Neural cell (in vitro differentiated cells): ENCODE results near the gene GAL.

Source experiments
- EP300 ChIP-seq: fragments of 450-650 bp; conservative IDR thresholded peaks from 2 replicates; pipeline ENCODE4 v1.6.1; 2014; ENCODE audit warnings: antibody characterized with exemption, mild to moderate bottlenecking, moderate library complexity; ENCODE audit not compliant: poor library complexity, severe bottlenecking
- EZH2 ChIP-seq: fragments of 200-600, 300-800 bp; shearing (Covaris generic), sonication (generic); IDR thresholded peaks from 2 replicates; pipeline ENCODE4 v1.6.1; 2014; ENCODE audit warnings: antibody characterized with exemption, low read length, borderline replicate concordance, mild to moderate bottlenecking; ENCODE audit not compliant: insufficient read depth, poor library complexity, severe bottlenecking
- POLR2AphosphoS5 ChIP-seq: IDR thresholded peaks from 2 replicates; pipeline ENCODE4 v1.6.1; 2012
- SMC3 ChIP-seq: fragments of 450-650 bp; conservative IDR thresholded peaks from 2 replicates; pipeline ENCODE4 v1.6.1; 2014; ENCODE audit warnings: antibody characterized with exemption, mild to moderate bottlenecking, moderate library complexity; ENCODE audit not compliant: poor library complexity
- TAF1 ChIP-seq: IDR thresholded peaks from 2 replicates; pipeline ENCODE4 v1.6.1; 2012; ENCODE audit warnings: low read depth
- TF ChIP-seq, protein P1 (sequence below): fragments of 450-650 bp; IDR thresholded peaks from 2 replicates; pipeline ENCODE4 v1.5.1; 2014; ENCODE audit warnings: antibody characterized with exemption, mild to moderate bottlenecking, moderate library complexity; ENCODE audit not compliant: poor library complexity, severe bottlenecking
- TF ChIP-seq, protein P2 (sequence below): IDR thresholded peaks from 2 replicates; pipeline ENCODE4 v1.6.1; 2012; ENCODE audit warnings: borderline replicate concordance

DNA sequence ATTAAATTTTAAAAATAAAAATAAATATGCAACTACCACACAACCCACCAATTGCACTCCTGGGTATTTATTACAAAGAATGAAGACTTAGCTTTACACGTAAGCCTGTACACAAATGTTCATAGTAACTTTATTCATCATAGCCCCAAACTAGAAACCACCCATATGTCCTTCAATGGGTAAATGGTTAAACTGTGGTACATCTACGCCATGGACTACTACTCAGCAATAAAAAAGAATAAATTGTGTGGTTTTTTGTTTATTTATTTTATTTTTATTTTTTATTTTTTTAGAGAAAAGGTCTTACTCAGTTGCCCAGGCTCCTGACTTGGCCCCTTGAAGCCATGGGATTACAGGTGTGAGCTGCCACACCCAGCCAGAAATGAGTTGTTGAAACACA lies 14.6 kb downstream of the GAL start:
- TF ChIP-seq, protein P1, sequence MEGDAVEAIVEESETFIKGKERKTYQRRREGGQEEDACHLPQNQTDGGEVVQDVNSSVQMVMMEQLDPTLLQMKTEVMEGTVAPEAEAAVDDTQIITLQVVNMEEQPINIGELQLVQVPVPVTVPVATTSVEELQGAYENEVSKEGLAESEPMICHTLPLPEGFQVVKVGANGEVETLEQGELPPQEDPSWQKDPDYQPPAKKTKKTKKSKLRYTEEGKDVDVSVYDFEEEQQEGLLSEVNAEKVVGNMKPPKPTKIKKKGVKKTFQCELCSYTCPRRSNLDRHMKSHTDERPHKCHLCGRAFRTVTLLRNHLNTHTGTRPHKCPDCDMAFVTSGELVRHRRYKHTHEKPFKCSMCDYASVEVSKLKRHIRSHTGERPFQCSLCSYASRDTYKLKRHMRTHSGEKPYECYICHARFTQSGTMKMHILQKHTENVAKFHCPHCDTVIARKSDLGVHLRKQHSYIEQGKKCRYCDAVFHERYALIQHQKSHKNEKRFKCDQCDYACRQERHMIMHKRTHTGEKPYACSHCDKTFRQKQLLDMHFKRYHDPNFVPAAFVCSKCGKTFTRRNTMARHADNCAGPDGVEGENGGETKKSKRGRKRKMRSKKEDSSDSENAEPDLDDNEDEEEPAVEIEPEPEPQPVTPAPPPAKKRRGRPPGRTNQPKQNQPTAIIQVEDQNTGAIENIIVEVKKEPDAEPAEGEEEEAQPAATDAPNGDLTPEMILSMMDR, result no peak
- no peak for TF ChIP-seq EZH2
- TF ChIP-seq, protein P2, sequence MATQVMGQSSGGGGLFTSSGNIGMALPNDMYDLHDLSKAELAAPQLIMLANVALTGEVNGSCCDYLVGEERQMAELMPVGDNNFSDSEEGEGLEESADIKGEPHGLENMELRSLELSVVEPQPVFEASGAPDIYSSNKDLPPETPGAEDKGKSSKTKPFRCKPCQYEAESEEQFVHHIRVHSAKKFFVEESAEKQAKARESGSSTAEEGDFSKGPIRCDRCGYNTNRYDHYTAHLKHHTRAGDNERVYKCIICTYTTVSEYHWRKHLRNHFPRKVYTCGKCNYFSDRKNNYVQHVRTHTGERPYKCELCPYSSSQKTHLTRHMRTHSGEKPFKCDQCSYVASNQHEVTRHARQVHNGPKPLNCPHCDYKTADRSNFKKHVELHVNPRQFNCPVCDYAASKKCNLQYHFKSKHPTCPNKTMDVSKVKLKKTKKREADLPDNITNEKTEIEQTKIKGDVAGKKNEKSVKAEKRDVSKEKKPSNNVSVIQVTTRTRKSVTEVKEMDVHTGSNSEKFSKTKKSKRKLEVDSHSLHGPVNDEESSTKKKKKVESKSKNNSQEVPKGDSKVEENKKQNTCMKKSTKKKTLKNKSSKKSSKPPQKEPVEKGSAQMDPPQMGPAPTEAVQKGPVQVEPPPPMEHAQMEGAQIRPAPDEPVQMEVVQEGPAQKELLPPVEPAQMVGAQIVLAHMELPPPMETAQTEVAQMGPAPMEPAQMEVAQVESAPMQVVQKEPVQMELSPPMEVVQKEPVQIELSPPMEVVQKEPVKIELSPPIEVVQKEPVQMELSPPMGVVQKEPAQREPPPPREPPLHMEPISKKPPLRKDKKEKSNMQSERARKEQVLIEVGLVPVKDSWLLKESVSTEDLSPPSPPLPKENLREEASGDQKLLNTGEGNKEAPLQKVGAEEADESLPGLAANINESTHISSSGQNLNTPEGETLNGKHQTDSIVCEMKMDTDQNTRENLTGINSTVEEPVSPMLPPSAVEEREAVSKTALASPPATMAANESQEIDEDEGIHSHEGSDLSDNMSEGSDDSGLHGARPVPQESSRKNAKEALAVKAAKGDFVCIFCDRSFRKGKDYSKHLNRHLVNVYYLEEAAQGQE, result no peak
- no peak for TF ChIP-seq POLR2AphosphoS5
- no peak for TF ChIP-seq EP300
- no peak for TF ChIP-seq SMC3
- no peak for TF ChIP-seq TAF1
